WERI-Rb-1 (cell line): ENCODE measurements around the gene PCSK6.

ENCODE experiments used
- DNase-seq: peaks from one replicate; pipeline ENCODE4 v3.0.0-alpha.2; 2020
- H3K27ac ChIP-seq: fragments of 250-450 bp; sonication (Bioruptor Pico); 2 replicates; pipeline ENCODE4 v1.5.1; 2020; ENCODE audit warnings: mild to moderate bottlenecking, moderate library complexity
- H3K27me3 ChIP-seq: fragments of 250-450 bp; sonication (Bioruptor Pico); 2 replicates; pipeline ENCODE4 v1.5.1; 2021; ENCODE audit warnings: mild to moderate bottlenecking, low read depth, moderate library complexity; ENCODE audit not compliant: insufficient read depth, severe bottlenecking
- H3K36me3 ChIP-seq: fragments of 250-450 bp; sonication (Bioruptor Pico); 2 replicates; pipeline ENCODE4 v1.5.1; 2020; ENCODE audit warnings: mild to moderate bottlenecking, moderate library complexity
- H3K4me3 ChIP-seq: 2 replicates; pipeline ENCODE4 v1.5.1; 2011; ENCODE audit warnings: low read depth, mild to moderate bottlenecking, control low read depth, low read length
- H3K9me3 ChIP-seq: fragments of 250-450 bp; sonication (Bioruptor Pico); 2 replicates; pipeline ENCODE4 v1.5.1; 2021; ENCODE audit warnings: mild to moderate bottlenecking, moderate library complexity; ENCODE audit not compliant: severe bottlenecking
- CTCF ChIP-seq: IDR thresholded peaks from 2 replicates; pipeline ENCODE4 v1.5.1; 2011; ENCODE audit warnings: low read depth, mild to moderate bottlenecking, control low read depth, inconsistent platforms, low read length

The PCSK6 gene

GRCh38 chr15:101438482-101439284 lies 50.8 kb downstream of the PCSK6 start:
- DNase-seq, result no peak
- Histone ChIP-seq H3K4me3 (no peak overlapping the region), H3K9me3 (no peaks in the 10 kb centered on the region), H3K27me3 (no peaks in the 10 kb centered on the region), H3K36me3 (no peaks in the 10 kb centered on the region), H3K27ac (no peak overlapping the region)
- TF ChIP-seq CTCF, result no peak

DNA sequence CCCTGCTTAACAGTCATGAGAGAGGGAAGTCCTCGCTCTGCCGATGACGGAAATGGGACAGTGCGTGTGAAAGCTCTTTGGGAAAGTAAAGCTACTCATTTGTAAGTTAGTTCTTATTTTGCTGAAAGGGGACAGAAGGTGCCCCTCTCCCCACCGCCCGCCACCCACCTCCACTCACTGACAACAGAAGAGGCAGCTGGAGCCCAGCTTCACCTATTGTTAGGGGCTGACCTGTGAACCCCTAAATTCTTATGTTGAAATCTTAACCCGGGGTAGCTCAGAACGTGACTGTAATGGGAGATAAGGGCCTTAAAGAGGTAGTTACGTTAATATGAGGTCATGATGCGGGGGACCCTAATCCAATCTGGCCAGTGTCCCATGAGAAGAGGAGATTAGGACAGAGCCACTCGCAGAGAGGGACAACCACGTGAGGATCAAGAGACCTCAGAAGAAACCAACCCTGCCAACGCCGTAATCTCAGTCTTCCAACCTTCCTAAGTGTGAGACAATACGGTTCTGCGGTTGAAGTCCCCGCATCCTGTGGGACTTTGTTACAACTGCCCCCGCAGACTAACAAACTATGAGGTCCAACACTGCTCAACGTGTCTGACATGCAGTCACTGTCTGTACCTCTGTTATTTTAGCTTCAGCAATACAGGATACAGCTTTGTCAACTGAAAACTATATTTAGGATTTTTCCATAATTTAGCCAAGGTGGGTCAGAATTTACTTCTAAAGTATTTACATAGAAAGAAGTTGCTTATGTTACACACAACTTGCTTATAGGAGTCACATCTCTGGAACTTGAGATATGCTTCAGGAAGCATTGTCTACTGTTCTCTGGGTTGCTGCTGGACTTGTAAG lies 51.7 kb downstream of the PCSK6 start:
- DNase-seq, result no peak
- Histone ChIP-seq H3K4me3 (no peak overlapping the region), H3K36me3 (no peaks in the 10 kb centered on the region), H3K27me3 (no peaks in the 10 kb centered on the region), H3K27ac (no peak overlapping the region), H3K9me3 (no peaks in the 10 kb centered on the region)
- no peak for TF ChIP-seq CTCF

DNA sequence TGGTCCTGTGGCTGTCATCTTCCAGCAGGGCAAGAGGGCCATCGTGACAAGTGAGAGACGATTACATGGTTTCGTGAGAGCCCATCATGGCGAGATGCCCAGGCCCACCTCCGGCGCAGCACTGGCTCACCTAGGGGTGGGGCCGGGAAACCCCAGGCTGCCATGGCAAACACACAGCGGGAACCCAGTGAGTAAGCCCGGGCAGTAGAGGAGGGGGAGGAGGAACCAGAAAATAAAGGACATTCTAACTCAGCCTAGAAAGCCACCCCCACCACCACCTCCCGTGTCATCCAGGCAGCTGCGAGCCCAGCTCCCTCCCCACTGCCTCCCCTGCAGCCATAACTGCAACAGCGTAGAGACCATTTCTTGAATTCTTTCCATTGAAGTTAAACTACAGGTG lies 52.3 kb downstream of the PCSK6 start:
- H3K36me3 ChIP-seq, result no peaks in the 10 kb centered on the region
- no peak overlapping the region for H3K27ac ChIP-seq
- H3K27me3 ChIP-seq, result no peaks in the 10 kb centered on the region
- no peak for DNase-seq
- TF ChIP-seq CTCF, result no peak
- H3K4me3 ChIP-seq, result no peak overlapping the region
- H3K9me3 ChIP-seq, result no peaks in the 10 kb centered on the region

- no peak for TF ChIP-seq CTCF
- no peaks in the 10 kb centered on the region for H3K27me3 ChIP-seq
- no peaks in the 10 kb centered on the region for H3K36me3 ChIP-seq
- H3K9me3 ChIP-seq, result no peaks in the 10 kb centered on the region
- H3K4me3 ChIP-seq, result no peak overlapping the region
- no peak overlapping the region for H3K27ac ChIP-seq
- no peak for DNase-seq
Measured at GRCh38 chr15:101436526-101436925, 53.0 kb downstream of the PCSK6 start.

DNA sequence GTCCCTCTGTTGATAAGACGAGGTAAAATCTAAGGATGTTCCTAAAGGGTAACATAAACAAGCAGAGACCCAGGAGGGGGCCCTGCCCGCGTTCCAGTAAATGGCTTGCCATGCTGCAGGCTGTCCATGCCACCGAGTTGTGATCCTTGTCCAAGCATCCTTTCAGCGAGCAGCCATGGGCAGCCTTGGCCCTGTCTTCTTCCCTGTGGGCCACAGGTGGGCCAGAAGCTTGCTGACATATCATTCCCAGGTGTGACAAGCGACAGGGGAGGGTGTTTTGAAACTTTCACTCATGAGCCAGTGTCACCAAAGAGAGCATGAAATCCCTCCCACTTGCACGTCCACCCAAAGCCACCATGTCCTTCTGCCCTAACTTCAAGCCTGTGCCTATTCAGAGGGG lies 53.7 kb downstream of the PCSK6 start:
- Histone ChIP-seq H3K4me3 (no peak overlapping the region), H3K36me3 (no peaks in the 10 kb centered on the region), H3K9me3 (no peaks in the 10 kb centered on the region), H3K27me3 (no peaks in the 10 kb centered on the region), H3K27ac (no peak overlapping the region)
- no peak for TF ChIP-seq CTCF
- no peak for DNase-seq
